CD4-positive, alpha-beta T cell (primary cell): ENCODE measurements around the gene PGAP3. TPM values are rescaled to one million over a fixed set of nuclear protein-coding genes. Genes with fewer than 3 reads are reported as not detected.

Experiments used
- ATAC-seq: fragments of 200-7000 bp; cut with Tn5 transposase; one replicate; pipeline ENCODE4 v1.10.0; 2022; ENCODE audit warnings: mild to moderate bottlenecking; ENCODE audit not compliant: poor library complexity
- CTCF ChIA-PET: fragments of 350-600 bp; sonication (Branson Sonifier 250); formaldehyde crosslinking; loops from one replicate; lab custom pipeline; 2021; ENCODE audit warnings: antibody characterized with exemption, inconsistent platforms; lab: Charles Lee
- POLR2A ChIA-PET: fragments of 350-600 bp; sonication (Branson Sonifier 250); formaldehyde crosslinking; loops from one replicate; lab custom pipeline; 2021; ENCODE audit warnings: antibody characterized with exemption, inconsistent platforms; lab: Charles Lee
- DNase-seq, 14 experiments: peaks; one replicate each; pipeline ENCODE4 v3.0.0-alpha.2; 2013 to 2020; ENCODE audit warnings: mixed read lengths in 2 of 14
- H3K27ac ChIP-seq, 2 donors: one replicate each; pipeline versions ENCODE4 v1.5.1 to v1.7.0; 2013; ENCODE audit warnings: low read length in 2 of 2, low read depth in 1 of 2, mild to moderate bottlenecking in 1 of 2
- H3K27me3 ChIP-seq, 2 experiments: 1 replicate in 1 of 2; 2 replicates in 1 of 2; pipeline versions ENCODE4 v1.6.1 to v1.7.0; 2013; ENCODE audit warnings: low read length in 2 of 2, control low read depth in 1 of 2, mild to moderate bottlenecking in 1 of 2, moderate library complexity in 1 of 2; ENCODE audit not compliant: insufficient read depth in 2 of 2, control insufficient read depth in 1 of 2
- H3K36me3 ChIP-seq: one replicate; pipeline ENCODE4 v1.6.1; 2013; ENCODE audit warnings: low read length, control low read depth; ENCODE audit not compliant: insufficient read depth
- H3K4me1 ChIP-seq: one replicate; pipeline ENCODE4 v1.6.1; 2013; ENCODE audit warnings: low read length, control low read depth; ENCODE audit not compliant: insufficient read depth
- H3K4me3 ChIP-seq: one replicate; pipeline ENCODE4 v1.5.1; 2013; ENCODE audit warnings: mild to moderate bottlenecking, low read length, moderate library complexity
- H3K9me3 ChIP-seq, 2 experiments: 1 replicate in 1 of 2; 2 replicates in 1 of 2; pipeline versions ENCODE4 v1.6.1 to v1.7.0; 2013; ENCODE audit warnings: low read length in 2 of 2, mild to moderate bottlenecking in 2 of 2, control low read depth in 1 of 2, moderate library complexity in 1 of 2; ENCODE audit not compliant: control insufficient read depth in 1 of 2, insufficient read depth in 1 of 2
- H3K27ac Mint-ChIP-seq: one replicate; pipeline ENCODE4 v1.8.0; 2020; ENCODE audit warnings: mixed read lengths
- H3K27me3 Mint-ChIP-seq: one replicate; pipeline ENCODE4 v1.8.0; 2021; ENCODE audit warnings: mixed read lengths
- H3K36me3 Mint-ChIP-seq: one replicate; pipeline ENCODE4 v1.8.0; 2021; ENCODE audit warnings: low read depth, mixed read lengths
- H3K4me1 Mint-ChIP-seq: one replicate; pipeline ENCODE4 v1.8.0; 2021; ENCODE audit warnings: low read depth, mixed read lengths
- H3K4me3 Mint-ChIP-seq: one replicate; pipeline ENCODE4 v1.8.0; 2020; ENCODE audit warnings: mild to moderate bottlenecking, mixed read lengths
- H3K9me3 Mint-ChIP-seq: one replicate; pipeline ENCODE4 v1.8.0; 2020; ENCODE audit warnings: mixed read lengths
- intact Hi-C, 2 experiments: fragments of 100-400 bp; cut with DNase I in 1 of 2; cut with micrococcal nuclease in 1 of 2; formaldehyde crosslinking; loops; one replicate each; pipeline versions ENCODE4 v1.15.1 to v1.9.0; 2023 to 2025; cut with DNase I, micrococcal nuclease
- total RNA-seq, 174 experiments: library from RNA in 2 of 174; stranded (reverse) in 2 of 174; gene quantifications; one replicate each; pipeline ENCODE4 v1.2.3 and lab custom pipeline; 2021 to 2026
- TF ChIP-seq, protein P1 (sequence below): fragments of 200-600 bp; IDR thresholded peaks from one replicate; pipeline ENCODE4 v1.8.0; 2022; ENCODE audit warnings: antibody characterized with exemption, mild to moderate bottlenecking

Gene PGAP3
- total RNA-seq, 2 experiments from 2014 or later = 26.1 to 30.7 TPM

DNA sequence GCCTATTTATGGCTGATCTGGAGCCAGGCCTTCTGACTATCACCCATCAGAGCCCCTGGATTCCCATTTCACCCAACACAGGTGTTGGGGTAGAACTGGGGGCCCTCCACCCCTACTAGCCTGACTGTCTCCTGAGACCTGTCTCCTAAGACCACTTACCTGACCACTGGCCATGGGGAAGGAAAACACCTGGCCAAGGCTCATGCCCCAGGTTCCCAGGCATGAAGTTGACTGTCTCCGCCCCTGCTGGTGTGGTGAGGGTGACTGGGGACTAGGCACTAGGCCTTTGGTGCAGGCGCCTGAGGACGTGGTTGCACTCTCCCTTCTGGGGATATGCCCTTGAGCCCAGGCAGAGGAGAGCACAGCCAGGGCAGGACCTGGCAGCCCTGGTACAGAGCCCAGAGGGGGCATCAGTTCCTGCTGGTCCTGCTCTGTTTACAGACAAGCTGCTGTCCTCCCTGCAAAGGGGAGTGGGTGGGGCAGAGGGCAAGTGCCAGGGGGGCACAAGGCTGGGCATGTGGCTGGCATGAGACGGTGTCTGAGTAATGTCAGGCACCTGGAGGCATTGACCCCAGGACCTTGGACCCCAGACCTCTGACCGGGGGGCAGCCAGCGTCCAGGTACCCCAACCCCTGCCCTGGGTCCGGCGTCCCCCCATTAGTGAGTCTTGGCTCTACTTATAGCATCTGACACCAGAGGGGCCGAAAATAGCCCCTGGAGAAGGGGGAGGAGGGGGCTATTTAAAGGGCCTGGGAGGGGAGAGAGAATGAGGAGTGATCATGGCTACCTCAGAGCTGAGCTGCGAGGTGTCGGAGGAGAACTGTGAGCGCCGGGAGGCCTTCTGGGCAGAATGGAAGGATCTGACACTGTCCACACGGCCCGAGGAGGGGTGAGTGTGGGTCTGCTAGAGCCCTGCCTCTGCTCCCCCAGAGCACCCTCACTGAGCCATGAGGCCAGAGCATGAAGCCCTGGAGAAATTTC, 23.0 kb downstream of the PGAP3 start, which contains the start of gene TCAP:
TSS of gene TCAP (plus strand) at position 769 of the 981 bp plus-strand sequence. CDS start at position 780, 11 bp downstream.
- no peak within 1 kb of the TSS for H3K27ac Mint-ChIP-seq

DNA sequence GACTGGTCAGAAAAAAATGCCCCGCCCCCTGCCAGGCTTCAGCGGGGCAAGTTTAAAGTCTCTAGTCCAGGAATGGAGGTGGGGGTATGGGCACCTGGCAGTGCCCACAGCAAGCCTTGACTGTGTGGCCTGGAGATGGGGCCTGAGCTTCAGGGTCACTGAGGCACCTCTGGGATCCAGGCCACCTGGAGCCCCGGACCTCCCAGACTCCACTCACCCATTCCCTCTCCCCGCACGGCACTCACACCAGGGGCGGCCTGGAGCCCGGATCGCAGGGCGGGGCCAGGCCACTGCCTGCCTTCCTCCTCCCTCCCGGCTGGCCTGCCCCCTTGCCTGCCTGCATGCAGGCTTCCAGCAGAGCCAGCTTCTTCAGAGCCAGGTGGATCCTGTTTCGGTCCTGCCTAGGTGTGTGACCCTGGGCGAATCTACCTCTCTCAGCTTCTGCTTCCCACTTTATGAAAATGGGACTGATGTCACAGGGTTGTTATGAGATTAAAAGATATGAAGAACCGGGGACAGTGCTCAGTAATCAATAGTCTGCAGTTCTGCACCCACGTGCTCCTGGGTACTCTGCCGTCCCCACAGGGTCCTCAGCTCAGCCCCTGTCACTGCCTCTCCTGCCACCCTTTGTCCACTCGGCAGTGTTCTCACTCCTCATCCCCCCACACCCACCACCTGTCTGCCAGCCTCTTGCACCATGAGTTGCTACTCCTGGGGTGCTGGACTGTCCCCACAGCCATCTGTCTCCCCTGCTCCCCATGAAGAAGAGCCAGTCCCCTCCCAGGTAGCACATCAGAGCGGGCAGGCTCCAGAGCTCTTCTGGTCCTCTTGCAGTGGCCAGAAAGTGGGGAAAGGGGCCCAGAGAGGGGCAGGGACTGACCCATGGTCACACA, 23.9 kb downstream of the PGAP3 start:
- ChIA-PET POLR2A (no interaction called here), CTCF (interaction anchor here (1.1 kb wide), 1 partner anchor 10 kb away, joined by 3 read pairs; no protein-coding TSS in a partner anchor)
- peaks cover 39% of the 10 kb centered on the region for H3K4me1 ChIP-seq
- TF ChIP-seq, protein P1, sequence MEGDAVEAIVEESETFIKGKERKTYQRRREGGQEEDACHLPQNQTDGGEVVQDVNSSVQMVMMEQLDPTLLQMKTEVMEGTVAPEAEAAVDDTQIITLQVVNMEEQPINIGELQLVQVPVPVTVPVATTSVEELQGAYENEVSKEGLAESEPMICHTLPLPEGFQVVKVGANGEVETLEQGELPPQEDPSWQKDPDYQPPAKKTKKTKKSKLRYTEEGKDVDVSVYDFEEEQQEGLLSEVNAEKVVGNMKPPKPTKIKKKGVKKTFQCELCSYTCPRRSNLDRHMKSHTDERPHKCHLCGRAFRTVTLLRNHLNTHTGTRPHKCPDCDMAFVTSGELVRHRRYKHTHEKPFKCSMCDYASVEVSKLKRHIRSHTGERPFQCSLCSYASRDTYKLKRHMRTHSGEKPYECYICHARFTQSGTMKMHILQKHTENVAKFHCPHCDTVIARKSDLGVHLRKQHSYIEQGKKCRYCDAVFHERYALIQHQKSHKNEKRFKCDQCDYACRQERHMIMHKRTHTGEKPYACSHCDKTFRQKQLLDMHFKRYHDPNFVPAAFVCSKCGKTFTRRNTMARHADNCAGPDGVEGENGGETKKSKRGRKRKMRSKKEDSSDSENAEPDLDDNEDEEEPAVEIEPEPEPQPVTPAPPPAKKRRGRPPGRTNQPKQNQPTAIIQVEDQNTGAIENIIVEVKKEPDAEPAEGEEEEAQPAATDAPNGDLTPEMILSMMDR = no peak
- peaks cover 34% of the 10 kb centered on the region for H3K36me3 ChIP-seq
- H3K4me1 Mint-ChIP-seq = peaks cover 22% of the 10 kb centered on the region
- no peak overlapping the region for H3K4me3 ChIP-seq
- peaks cover 0 to 21% of the 10 kb centered on the region in 2 experiments for H3K27me3 ChIP-seq
- ATAC-seq (no peak), DNase-seq (no peak)
- H3K27me3 Mint-ChIP-seq = peaks cover 24% of the 10 kb centered on the region
- H3K9me3 ChIP-seq = no peaks in the 10 kb centered on the region
- no peaks in the 10 kb centered on the region for H3K9me3 Mint-ChIP-seq
- no peak overlapping the region for H3K27ac Mint-ChIP-seq
- intact Hi-C loops = no loop called here
- no peak overlapping the region for H3K27ac ChIP-seq
- peak overlapping the region; percentile 11 for H3K4me3 Mint-ChIP-seq
- peaks cover 46% of the 10 kb centered on the region for H3K36me3 Mint-ChIP-seq

More for the DNA sequence above, 23.0 kb downstream of the PGAP3 start, which contains the start of gene TCAP:
- Mint-ChIP-seq H3K4me3 (peak within 1 kb of the TSS; percentile 45), H3K4me1 (peaks cover 16% of the 10 kb centered on the region), H3K27me3 (peaks cover 24% of the 10 kb centered on the region), H3K36me3 (peaks cover 36% of the 10 kb centered on the region), H3K9me3 (no peaks in the 10 kb centered on the region)
- Histone ChIP-seq H3K9me3 (no peaks in the 10 kb centered on the region), H3K27me3 (peaks cover 5 to 29% of the 10 kb centered on the region in 2 experiments), H3K4me1 (peaks cover 37% of the 10 kb centered on the region), H3K36me3 (peaks cover 26% of the 10 kb centered on the region), H3K27ac (no peak within 1 kb of the TSS), H3K4me3 (no peak within 1 kb of the TSS)
- CTCF ChIA-PET = interaction anchor here (0.7 to 2.0 kb wide), 4 partner anchors 10 to 43 kb away, joined by 3 to 8 read pairs (median 3); partner anchors contain the start of gene PGAP3
- TF ChIP-seq, protein P1 = no peak
- no peak for ATAC-seq
- intact Hi-C loops = loop anchor here in 1 of 2 experiments (5.0 kb wide), 1 partner anchor 87 kb away; no protein-coding TSS in a partner anchor
- POLR2A ChIA-PET = interaction anchor here (1.3 kb wide), 1 partner anchor 43 kb away, joined by 3 read pairs; no protein-coding TSS in a partner anchor
- no peak for DNase-seq

DNA sequence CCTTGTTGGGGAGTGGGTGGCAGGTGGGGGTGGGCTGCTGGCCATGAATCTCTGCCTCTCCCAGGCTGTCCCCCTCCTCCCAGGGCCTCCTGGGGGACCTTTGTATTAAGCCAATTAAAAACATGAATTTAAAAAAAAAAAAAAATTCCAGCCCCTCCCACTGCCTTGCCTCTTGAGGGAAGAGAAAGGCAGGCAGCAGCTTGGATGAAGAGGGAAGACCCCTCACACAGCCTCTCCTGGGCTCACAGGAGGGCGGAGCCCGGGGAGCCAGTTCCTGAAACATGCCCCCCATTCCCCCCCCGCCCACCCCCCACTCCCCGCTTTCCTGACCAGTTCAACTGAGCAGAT, 24.5 kb downstream of the PGAP3 start:
- Histone ChIP-seq H3K27me3 (peaks cover 0 to 16% of the 10 kb centered on the region in 2 experiments), H3K27ac (no peak overlapping the region), H3K4me1 (peaks cover 39% of the 10 kb centered on the region), H3K4me3 (no peak overlapping the region), H3K36me3 (peaks cover 40% of the 10 kb centered on the region), H3K9me3 (no peaks in the 10 kb centered on the region)
- intact Hi-C loops = no loop called here
- H3K27ac Mint-ChIP-seq = no peak overlapping the region
- H3K36me3 Mint-ChIP-seq = peaks cover 52% of the 10 kb centered on the region
- ATAC-seq (no peak), DNase-seq (no peak)
- no peak overlapping the region for H3K4me3 Mint-ChIP-seq
- H3K4me1 Mint-ChIP-seq = peaks cover 22% of the 10 kb centered on the region
- TF ChIP-seq, protein P1 = no peak
- ChIA-PET POLR2A (no interaction called here), CTCF (interaction anchor here (1.1 kb wide), 1 partner anchor 9 kb away, joined by 3 read pairs; no protein-coding TSS in a partner anchor)
- H3K9me3 Mint-ChIP-seq = no peaks in the 10 kb centered on the region
- H3K27me3 Mint-ChIP-seq = peaks cover 18% of the 10 kb centered on the region
